Measurements from ENCODE around the gene PPP1R16B.

The PPP1R16B gene

DNA sequence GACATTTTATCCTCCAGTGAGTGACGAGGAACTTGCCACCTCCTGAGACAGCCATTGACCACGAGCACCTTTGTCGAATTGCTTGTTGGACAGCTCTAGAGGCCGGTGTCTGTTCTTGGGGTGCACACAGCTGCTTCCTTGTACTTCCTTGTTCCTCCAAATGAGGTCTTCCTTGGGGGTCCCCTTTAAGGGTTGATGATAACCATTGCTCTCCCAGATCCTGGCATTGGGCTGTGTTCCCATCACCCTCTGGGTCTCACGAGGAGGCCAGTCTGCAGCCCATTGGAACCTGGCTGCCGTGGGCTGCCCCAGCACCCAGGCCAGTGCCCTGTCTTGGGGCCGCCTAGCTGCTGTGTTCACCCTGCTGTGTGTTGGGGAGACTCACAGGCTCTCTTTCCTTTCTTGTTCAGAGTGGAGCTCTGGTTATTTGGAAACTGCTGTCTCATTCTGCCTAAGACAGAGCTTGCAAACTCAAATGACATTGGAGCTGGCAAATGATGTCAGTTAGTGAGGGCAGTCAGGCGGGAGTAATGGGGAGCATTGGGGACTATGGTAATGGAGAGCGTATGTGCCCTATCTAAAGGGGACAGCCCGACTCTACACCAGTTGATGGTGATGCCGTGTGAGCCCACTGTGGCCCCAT, 25.7 kb downstream of the PPP1R16B start:
- Mint-ChIP-seq H3K4me3 (no peak overlapping the region), H3K4me1 (peaks cover 86% of the 10 kb centered on the region), H3K27ac (peak overlapping the region in 1 of 2 donors; percentile 76), H3K27me3 (no peaks in the 10 kb centered on the region), H3K9me3 (no peaks in the 10 kb centered on the region)
- DNase-seq (no peak), ATAC-seq (no peak)

DNA sequence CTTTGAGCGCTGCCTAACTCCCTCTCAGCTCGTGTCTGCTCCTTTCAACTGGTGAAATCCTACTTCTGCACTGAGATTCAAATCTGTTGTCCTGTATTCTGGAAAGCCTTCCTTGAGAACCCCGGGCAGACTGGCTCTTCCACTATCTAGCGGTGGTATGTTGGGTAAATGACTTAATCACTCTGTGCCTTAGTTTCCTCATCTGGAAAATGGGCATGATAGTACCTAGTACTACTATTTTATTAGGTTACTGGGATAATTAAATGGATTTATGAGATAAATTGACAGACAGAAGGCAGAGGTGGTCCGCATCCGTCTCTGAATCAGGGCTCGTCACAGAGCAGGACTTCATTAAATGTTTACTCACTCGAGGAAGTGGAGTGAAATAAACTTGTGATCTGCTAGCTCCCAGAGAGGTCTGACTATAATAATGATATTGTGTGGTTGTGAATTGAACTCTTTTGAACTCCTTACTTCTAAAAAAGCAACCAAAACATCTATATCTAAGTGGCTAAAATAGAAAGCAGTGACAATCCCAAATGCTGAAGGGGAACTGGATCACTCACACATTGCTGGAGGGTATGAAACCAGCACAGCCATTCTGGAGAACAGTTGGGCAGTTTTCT, 26.6 kb downstream of the PPP1R16B start:
- Mint-ChIP-seq H3K4me3 (peak overlapping the region in 1 of 2 donors; percentile 30), H3K4me1 (peaks cover 77% of the 10 kb centered on the region), H3K27me3 (no peaks in the 10 kb centered on the region), H3K9me3 (no peaks in the 10 kb centered on the region), H3K27ac (peak overlapping the region in 1 of 2 donors; percentile 42)
- DNase-seq (no peak), ATAC-seq (no peak)

DNA sequence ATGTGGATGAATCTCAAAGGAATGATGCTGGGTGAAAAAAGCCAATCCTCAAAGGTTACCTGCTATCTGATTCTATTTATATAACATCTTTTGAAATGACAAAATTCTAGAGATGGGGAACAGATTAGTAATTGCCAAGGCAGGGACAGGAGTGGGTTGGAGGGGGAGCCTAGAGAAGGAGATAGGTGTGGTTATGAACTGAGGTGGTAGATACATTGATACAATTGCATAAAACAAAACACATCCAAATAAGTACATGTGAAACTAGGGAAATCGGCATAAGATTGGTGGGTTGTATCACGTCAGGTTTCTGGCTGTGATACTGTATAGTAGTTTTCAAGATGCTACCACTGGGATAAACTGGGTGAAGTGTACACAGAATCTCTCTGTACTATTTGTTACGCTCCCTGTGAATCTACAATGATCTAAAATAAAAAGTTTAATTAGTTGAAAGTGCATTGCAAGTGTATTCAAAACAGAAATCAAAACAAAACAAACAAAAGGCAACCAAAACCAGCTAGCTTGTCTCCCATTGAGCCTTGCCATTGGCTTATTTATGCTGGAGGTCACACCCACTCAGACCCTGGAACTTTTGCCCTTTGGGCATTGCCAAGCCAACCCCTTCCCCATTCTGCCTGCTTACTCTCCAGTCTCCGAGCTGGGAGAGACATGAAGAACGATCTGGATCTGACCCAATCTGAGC, 27.8 kb downstream of the PPP1R16B start:
- no peak for DNase-seq
- H3K4me1 Mint-ChIP-seq = peaks cover 69% of the 10 kb centered on the region
- no peak overlapping the region for H3K27ac Mint-ChIP-seq
- no peaks in the 10 kb centered on the region for H3K9me3 Mint-ChIP-seq
- ATAC-seq = peak; percentile 77
- no peaks in the 10 kb centered on the region for H3K27me3 Mint-ChIP-seq
- peak overlapping the region; percentile 13 to 59 for H3K4me3 Mint-ChIP-seq

DNA sequence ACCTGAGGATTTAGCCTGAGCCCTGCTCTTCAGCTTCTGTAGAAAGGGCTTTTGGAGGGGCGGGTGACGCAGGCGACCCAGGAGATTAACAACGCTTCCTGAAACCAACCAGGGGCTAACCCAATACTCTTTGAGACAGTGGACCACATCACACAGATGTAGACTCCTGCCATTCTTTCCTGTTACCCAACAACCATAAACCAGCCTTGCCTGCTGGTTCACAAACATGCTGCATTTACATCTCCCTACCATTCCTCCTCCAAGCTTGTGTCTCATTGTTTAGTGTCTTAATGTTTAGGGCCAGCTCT, 28.3 kb downstream of the PPP1R16B start:
- Mint-ChIP-seq H3K4me1 (peaks cover 69% of the 10 kb centered on the region), H3K27me3 (no peaks in the 10 kb centered on the region), H3K4me3 (peak overlapping the region; percentile 13 to 59), H3K27ac (no peak overlapping the region), H3K9me3 (no peaks in the 10 kb centered on the region)
- peak in 1 of 2 donors; percentile 49 for DNase-seq
- peak; percentile 88 for ATAC-seq

DNA sequence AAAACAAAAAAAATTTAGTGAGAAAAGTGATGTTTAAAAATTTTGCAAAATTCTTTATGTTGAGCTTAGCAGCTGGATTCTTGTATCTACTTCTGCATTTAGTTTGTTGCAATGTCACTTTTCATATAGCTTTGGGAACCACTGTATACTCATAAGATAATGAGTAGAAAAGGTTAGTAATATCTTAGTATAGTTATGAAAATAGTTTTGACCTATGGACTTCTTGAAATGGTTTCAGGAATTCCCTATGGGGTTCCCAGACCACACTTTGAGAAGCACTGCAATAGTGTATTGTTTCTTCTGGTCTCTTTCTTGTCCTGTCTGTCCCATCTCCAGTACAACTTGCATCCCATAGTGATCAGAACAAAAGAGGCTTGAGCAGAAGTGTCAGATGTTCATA, 29.4 kb downstream of the PPP1R16B start:
- no peak for DNase-seq
- Mint-ChIP-seq H3K4me3 (no peak overlapping the region), H3K9me3 (no peaks in the 10 kb centered on the region), H3K4me1 (peaks cover 69% of the 10 kb centered on the region), H3K27ac (no peak overlapping the region), H3K27me3 (no peaks in the 10 kb centered on the region)
- no peak for ATAC-seq

DNA sequence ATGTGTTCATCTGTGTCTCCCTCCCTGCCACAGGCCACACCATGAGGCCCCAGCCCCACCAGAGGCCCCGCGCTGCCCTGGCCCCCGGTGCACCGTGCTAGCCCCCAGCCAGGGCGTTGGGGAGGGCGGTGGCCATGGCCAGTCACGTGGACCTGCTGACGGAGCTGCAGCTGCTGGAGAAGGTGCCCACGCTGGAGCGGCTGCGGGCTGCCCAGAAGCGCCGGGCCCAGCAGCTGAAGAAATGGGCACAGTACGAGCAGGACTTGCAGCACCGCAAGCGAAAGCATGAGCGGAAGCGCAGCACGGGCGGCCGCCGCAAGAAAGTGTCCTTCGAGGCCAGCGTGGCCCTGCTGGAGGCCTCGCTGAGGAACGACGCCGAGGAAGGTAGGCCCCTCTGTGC, 30.3 kb downstream of the PPP1R16B start:
- Mint-ChIP-seq H3K27ac (no peak overlapping the region), H3K9me3 (no peaks in the 10 kb centered on the region), H3K27me3 (no peaks in the 10 kb centered on the region), H3K4me3 (no peak overlapping the region), H3K4me1 (peaks cover 69% of the 10 kb centered on the region)
- ATAC-seq (no peak), DNase-seq (no peak)

DNA sequence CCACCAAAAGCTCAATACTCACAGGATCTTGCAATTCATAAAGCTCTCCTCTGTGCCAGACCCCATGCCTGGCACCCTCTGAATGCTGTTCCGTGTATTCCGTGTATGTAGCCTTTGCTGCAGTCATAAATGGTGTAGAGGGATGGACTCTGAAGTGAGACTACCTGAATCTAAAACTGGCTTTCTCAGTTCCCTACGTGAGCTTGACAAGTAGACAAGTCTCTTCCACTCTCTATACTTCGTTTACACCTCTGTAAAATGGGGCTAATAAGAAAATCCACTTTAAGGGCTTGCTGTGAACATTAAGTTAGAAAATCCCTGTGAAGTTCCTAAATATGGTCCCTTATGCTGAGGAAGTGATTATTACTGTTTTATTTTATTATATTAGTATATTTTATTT, 31.5 kb downstream of the PPP1R16B start:
- no peak overlapping the region for H3K4me3 Mint-ChIP-seq
- ATAC-seq = no peak
- H3K27ac Mint-ChIP-seq = peak overlapping the region in 1 of 2 donors; percentile 4

DNA sequence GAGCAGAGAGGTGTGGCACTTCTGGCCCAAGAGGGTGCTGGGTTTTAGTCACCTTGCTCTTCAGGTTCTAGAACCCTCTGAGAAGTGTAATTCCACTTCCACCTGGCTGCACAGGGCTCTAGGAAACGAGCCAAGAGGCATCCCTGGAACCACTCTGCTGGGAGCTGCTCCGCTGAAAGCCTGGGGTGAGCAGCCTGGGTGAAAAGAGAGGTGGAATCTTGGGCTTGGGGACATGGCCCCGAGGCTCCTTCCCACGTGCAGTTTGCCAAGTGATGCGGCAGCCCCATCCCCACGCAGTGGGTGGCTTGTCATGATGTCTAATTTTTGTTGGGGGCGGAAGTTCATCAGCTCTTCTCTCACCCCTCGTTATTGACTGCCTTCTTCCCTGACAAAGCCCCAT, 32.8 kb downstream of the PPP1R16B start:
- DNase-seq (no peak), ATAC-seq (no peak)
- Mint-ChIP-seq H3K27ac (no peak overlapping the region), H3K27me3 (no peaks in the 10 kb centered on the region), H3K4me1 (peaks cover 64% of the 10 kb centered on the region), H3K4me3 (no peak overlapping the region), H3K9me3 (no peaks in the 10 kb centered on the region)

More for the DNA sequence above, 31.5 kb downstream of the PPP1R16B start:
- Mint-ChIP-seq H3K4me1 (peaks cover 64% of the 10 kb centered on the region), H3K9me3 (no peaks in the 10 kb centered on the region), H3K27me3 (no peaks in the 10 kb centered on the region)
- no peak for DNase-seq

DNA sequence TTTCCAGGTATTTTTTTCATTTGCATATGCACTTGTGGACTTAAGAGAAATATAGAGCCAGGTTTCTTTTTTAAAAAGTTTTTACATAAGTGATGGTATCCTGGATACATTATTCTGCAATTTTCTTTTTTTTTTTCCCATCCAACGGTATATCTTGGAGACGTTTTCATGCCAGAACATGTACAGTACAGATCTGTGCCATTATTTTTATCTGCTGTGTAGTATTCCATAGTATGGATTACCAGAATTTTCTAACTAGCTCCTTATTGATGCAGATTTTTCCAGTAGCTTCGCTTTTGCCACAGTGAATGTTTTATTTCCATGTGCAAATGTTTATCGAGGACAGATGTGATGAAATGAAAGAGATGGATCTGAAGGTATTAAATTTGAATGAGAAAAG, 34.1 kb downstream of the PPP1R16B start:
- ATAC-seq = no peak
- peaks cover 66% of the 10 kb centered on the region for H3K4me1 Mint-ChIP-seq
- no peaks in the 10 kb centered on the region for H3K9me3 Mint-ChIP-seq

DNA sequence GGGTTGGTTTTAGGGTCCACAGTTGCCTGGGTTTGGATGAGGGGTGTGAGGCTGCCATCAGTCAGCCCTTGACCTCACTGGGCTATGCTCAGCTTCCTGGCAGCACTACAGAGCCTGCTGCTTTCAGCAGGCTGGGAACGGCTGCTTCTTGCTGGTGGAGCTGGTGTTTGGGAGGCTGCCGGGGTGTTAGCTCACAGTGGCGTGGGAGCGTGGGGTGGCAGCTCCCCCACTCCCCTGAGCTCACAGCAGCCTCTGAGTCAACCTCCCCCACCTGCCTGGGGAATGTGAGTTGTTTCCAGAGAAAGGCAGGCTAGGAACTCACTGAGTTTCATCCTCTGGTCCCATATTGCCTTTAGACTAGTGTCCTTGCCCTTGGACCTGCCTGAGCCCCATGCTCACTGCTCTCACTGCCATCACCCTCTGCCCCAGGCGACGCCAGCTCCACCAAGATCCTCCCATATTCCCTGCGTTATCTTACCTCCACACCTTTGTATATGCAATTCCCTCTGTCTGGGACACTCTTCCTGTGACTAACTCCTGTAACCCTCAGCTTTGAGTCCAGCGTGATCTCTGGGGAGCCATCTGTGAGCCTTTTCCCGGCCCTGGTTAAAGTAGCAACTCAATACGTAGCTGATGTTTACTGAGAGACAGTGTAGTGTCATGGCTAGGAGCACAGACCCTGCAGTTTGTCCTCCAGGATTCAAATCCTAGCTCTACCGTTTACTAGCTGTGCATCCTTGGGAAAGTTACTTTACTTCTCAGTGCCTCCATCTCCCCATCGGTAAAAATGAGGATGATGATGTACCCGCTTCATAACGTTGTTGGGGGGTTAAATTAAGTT, 34.8 kb downstream of the PPP1R16B start:
- Mint-ChIP-seq H3K4me1 (peaks cover 68% of the 10 kb centered on the region), H3K27ac (peak overlapping the region; percentile 2 to 90), H3K9me3 (no peaks in the 10 kb centered on the region), H3K27me3 (no peaks in the 10 kb centered on the region), H3K4me3 (no peak overlapping the region)
- no peak for ATAC-seq
- no peak for DNase-seq

More for the DNA sequence above, 34.1 kb downstream of the PPP1R16B start:
- Mint-ChIP-seq H3K27me3 (no peaks in the 10 kb centered on the region), H3K27ac (peak overlapping the region in 1 of 2 donors; percentile 41), H3K4me3 (no peak overlapping the region)
- DNase-seq = no peak

DNA sequence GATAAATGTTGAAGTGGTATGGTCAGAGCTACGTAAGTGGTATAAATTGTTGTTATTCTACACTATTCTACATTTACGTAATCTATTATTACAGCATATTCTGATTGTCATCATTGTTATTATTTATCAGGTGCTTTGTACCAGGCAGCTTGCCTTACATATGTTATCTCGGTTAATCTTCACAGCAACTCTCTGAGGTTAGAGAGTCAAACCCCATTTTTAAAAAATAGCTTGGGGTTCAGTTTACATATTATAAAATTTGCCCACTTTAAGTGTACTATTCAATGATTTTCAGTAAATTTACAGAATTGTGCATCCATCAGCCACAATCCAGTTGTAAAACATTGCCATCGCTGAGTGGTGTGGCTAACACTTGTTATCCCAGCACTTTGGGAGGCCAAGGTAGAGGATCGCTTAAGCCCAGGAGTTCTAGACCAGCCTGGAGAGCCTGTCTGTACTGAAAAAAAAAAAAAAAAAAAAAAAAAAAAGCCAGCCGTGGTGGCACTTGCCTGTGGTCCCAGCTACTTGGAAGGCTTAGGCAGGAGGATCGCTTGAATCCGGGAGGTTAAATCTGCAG, 35.5 kb downstream of the PPP1R16B start:
- Mint-ChIP-seq H3K4me1 (peaks cover 74% of the 10 kb centered on the region), H3K27ac (peak overlapping the region in 1 of 2 donors; percentile 10), H3K9me3 (peaks cover 0 to 2% of the 10 kb centered on the region in 2 donors), H3K27me3 (no peaks in the 10 kb centered on the region), H3K4me3 (no peak overlapping the region)
- DNase-seq = no peak
- no peak for ATAC-seq

DNA sequence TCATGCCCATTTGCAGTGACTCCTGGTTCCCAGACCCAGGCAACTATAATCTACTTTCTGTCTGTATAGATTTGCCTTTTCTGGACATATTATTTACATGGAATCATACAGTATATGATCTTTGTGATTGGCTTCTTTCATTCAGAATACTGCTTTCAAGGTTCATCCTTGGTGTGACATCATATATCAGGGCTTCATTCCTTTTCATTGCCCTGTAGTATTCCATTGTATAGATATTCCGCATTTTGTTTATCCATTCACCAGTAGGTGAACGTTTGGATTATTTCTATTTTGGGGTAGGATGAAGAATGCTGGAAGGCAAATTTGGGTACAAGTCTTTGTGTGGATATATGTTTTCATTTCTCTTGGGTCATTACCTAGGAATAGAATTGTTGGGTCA, 36.1 kb downstream of the PPP1R16B start:
- DNase-seq (no peak), ATAC-seq (no peak)
- Mint-ChIP-seq H3K27me3 (no peaks in the 10 kb centered on the region), H3K27ac (peak overlapping the region; percentile 88 to 94), H3K4me3 (peak overlapping the region; percentile 32 to 63), H3K4me1 (peaks cover 78% of the 10 kb centered on the region), H3K9me3 (peaks cover 0 to 4% of the 10 kb centered on the region in 2 donors)

DNA sequence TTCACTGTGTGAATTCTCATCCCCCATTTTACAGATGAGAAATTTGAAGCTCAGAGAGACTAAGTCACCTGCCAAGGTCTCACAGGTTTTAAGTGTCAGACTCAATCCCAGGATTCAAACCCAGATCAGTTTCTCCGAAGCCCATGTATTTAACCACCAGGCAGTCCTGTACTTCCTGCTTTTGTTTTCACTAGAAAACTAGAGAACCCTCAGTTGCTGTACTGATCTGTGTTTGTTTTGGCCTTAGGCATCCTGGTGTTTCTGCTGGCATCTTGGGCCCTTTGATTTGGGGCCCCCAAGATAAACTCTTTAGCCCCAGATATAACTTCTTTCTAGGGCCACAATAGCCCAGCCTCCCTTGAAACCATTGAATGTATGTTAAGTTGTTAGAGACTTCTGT, 36.5 kb downstream of the PPP1R16B start:
- Mint-ChIP-seq H3K4me3 (peak overlapping the region; percentile 58 to 63), H3K27me3 (no peaks in the 10 kb centered on the region), H3K4me1 (peaks cover 78% of the 10 kb centered on the region), H3K9me3 (peaks cover 0 to 4% of the 10 kb centered on the region in 2 donors), H3K27ac (peak overlapping the region; percentile 88 to 94)
- ATAC-seq (peak; percentile 29), DNase-seq (no peak)

DNA sequence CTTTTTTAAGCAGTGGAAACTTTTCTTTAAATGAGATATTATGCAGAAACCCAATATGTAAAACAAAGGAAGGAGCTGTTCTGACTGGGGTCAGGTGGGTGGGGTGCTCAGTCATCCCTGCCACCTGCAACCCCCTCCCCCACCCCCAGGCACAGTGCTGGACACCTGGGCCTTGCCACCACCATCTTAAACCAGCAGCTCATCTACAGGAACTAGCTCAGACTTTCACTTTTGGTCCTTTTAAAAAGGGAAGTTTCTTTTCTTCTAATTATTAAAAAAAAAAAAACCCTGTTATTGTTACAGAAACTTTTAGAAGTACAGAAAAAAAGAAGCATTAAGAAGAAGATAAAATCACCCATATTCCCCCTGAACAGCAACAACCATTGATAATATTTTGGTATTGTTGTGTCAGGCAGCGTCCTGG, 37.1 kb downstream of the PPP1R16B start:
- H3K4me3 Mint-ChIP-seq = peak overlapping the region; percentile 58 to 63
- H3K27ac Mint-ChIP-seq = peak overlapping the region; percentile 88 to 94
- DNase-seq (peak in 1 of 2 donors; percentile 41), ATAC-seq (peak; percentile 89)
- H3K9me3 Mint-ChIP-seq = peaks cover 0 to 4% of the 10 kb centered on the region in 2 donors
- H3K4me1 Mint-ChIP-seq = peaks cover 78% of the 10 kb centered on the region
- no peaks in the 10 kb centered on the region for H3K27me3 Mint-ChIP-seq

DNA sequence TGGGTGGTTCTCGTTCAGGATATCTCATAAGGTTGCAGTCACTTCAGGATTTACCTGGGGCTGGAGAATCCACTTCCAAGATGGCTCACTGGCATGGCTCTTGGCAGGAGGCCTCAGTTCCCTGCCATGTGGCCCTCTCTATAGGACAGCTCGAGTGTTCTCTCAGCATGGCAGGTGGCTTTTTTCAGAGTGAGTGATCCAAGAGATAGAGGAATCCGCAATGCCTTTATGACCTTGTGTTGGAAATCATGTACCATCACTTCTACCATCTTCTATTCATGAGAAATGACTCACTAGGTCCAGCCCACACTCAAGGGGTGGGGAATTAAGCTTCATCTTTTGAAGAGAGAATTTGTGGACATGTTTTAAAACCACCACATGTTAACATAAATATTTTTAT, 37.8 kb downstream of the PPP1R16B start:
- H3K27me3 Mint-ChIP-seq = no peaks in the 10 kb centered on the region
- peaks cover 0 to 4% of the 10 kb centered on the region in 2 donors for H3K9me3 Mint-ChIP-seq
- H3K27ac Mint-ChIP-seq = peak overlapping the region; percentile 49 to 69
- peak overlapping the region; percentile 49 to 63 for H3K4me3 Mint-ChIP-seq
- ATAC-seq (peak; percentile 77), DNase-seq (no peak)
- H3K4me1 Mint-ChIP-seq = peaks cover 75% of the 10 kb centered on the region
